ENCODE data around the gene EFR3B.

Gene EFR3B

DNA sequence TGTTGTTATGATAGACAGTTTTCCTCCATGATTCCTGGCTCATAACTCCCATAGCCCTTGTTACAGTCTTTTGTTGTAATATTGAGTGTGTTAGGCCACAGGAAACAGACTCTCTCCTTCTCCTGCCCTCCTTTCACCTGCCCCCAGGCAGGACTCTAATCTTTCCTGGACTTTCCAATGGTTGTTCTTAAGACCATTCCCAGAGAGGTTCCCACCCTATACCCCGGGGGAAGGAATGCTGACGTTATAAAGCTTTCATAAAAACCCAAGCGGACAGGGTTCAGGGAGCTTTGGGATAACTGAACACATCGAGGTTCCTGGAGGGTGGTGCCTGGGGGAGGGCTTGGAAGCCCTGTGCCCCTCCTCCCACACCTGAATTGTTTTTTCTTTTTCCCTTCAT lies 2.8 kb upstream of the EFR3B start:
- Histone ChIP-seq H3K9me3 (ENCODE audit: insufficient read depth, low read length) (no peaks in the 10 kb centered on the region), H3K27ac (ENCODE audit: low read depth, low read length) (no peak overlapping the region), H3K9ac (ENCODE audit: low read length) (no peak overlapping the region), H4K20me1 (ENCODE audit: low read depth, low read length) (no peaks in the 10 kb centered on the region), H3K27me3 (ENCODE audit: low read length) (0 out of 2 replicates have a peak, but pooled peaks cover 2% of the 10 kb centered on the region), H3F3A (ENCODE audit: insufficient read depth) (no peaks in the 10 kb centered on the region), H2AFZ (ENCODE audit: low read depth, low read length, severe bottlenecking) (no peak overlapping the region), H3K4me3 (ENCODE audit: insufficient read depth, low read length, poor library complexity, severe bottlenecking) (no peak overlapping the region), H3K36me3 (ENCODE audit: low read length) (no peaks in the 10 kb centered on the region), H3K4me2 (ENCODE audit: low read depth, low read length, poor library complexity, severe bottlenecking) (no peak overlapping the region), H3K79me2 (ENCODE audit: insufficient read depth, low read length) (no peaks in the 10 kb centered on the region), H3K9me2 (replicated peaks; ENCODE audit: insufficient read depth, low read length) (no peaks in the 10 kb centered on the region)
- TF ChIP-seq, protein P1, sequence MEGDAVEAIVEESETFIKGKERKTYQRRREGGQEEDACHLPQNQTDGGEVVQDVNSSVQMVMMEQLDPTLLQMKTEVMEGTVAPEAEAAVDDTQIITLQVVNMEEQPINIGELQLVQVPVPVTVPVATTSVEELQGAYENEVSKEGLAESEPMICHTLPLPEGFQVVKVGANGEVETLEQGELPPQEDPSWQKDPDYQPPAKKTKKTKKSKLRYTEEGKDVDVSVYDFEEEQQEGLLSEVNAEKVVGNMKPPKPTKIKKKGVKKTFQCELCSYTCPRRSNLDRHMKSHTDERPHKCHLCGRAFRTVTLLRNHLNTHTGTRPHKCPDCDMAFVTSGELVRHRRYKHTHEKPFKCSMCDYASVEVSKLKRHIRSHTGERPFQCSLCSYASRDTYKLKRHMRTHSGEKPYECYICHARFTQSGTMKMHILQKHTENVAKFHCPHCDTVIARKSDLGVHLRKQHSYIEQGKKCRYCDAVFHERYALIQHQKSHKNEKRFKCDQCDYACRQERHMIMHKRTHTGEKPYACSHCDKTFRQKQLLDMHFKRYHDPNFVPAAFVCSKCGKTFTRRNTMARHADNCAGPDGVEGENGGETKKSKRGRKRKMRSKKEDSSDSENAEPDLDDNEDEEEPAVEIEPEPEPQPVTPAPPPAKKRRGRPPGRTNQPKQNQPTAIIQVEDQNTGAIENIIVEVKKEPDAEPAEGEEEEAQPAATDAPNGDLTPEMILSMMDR (IDR thresholded peaks at IDR 0.05; ENCODE audit: insufficient read depth, low read length, poor library complexity, severe bottlenecking): no peak
- no peak for TF ChIP-seq EZH2phosphoT487 (conservative IDR thresholded peaks at IDR 0.05; ENCODE audit: low read length)

DNA sequence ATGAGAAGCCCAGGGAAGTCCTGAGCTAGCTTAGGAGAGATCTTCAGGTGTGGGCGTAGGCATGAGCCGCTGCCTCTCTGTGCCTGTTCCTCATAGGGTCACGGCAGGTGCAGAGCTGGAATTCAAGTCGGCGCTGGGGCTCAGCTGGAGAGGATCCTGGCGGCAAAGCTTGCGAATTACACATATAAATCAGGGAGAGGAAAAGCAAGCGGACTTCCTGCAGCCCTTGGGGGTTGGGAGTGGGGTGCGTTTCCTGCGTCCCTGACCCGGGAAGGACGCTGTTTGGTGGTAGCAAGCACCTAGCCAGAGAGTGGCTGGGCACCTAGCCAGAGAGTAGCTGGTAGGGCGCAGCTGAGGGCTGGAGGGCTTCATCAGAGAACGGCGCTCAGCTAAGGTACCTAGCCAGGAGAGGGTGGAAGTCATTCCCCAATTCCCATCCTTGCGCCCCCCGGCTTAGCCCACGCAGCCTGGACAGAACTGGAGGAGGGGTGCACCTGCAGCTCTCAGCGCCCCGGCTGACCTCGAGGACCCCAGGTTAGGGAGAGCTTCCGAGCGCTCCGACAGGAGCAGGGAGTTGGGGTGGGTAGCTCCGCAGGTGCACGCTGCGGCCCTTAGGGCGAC lies 459 bp upstream of the EFR3B start:
- Histone ChIP-seq H3K36me3 (ENCODE audit: low read length) (no peaks in the 10 kb centered on the region), H3K27me3 (ENCODE audit: low read length) (0 out of 2 replicates have a peak, but pooled peaks cover 2% of the 10 kb centered on the region), H2AFZ (ENCODE audit: low read depth, low read length, severe bottlenecking) (no peak overlapping the region), H3K79me2 (ENCODE audit: insufficient read depth, low read length) (no peaks in the 10 kb centered on the region), H3F3A (ENCODE audit: insufficient read depth) (no peaks in the 10 kb centered on the region), H3K27ac (ENCODE audit: low read depth, low read length) (no peak overlapping the region), H3K9me2 (replicated peaks; ENCODE audit: insufficient read depth, low read length) (no peaks in the 10 kb centered on the region), H3K9me3 (ENCODE audit: insufficient read depth, low read length) (no peaks in the 10 kb centered on the region), H3K4me2 (ENCODE audit: low read depth, low read length, poor library complexity, severe bottlenecking) (peak overlapping the region; percentile 59), H3K4me3 (ENCODE audit: insufficient read depth, low read length, poor library complexity, severe bottlenecking) (peak overlapping the region; percentile 43), H3K9ac (ENCODE audit: low read length) (no peak overlapping the region), H4K20me1 (ENCODE audit: low read depth, low read length) (no peaks in the 10 kb centered on the region)
- TF ChIP-seq, protein P1 (IDR thresholded peaks at IDR 0.05; ENCODE audit: insufficient read depth, low read length, poor library complexity, severe bottlenecking): no peak
- TF ChIP-seq EZH2phosphoT487 (conservative IDR thresholded peaks at IDR 0.05; ENCODE audit: low read length): no peak

DNA sequence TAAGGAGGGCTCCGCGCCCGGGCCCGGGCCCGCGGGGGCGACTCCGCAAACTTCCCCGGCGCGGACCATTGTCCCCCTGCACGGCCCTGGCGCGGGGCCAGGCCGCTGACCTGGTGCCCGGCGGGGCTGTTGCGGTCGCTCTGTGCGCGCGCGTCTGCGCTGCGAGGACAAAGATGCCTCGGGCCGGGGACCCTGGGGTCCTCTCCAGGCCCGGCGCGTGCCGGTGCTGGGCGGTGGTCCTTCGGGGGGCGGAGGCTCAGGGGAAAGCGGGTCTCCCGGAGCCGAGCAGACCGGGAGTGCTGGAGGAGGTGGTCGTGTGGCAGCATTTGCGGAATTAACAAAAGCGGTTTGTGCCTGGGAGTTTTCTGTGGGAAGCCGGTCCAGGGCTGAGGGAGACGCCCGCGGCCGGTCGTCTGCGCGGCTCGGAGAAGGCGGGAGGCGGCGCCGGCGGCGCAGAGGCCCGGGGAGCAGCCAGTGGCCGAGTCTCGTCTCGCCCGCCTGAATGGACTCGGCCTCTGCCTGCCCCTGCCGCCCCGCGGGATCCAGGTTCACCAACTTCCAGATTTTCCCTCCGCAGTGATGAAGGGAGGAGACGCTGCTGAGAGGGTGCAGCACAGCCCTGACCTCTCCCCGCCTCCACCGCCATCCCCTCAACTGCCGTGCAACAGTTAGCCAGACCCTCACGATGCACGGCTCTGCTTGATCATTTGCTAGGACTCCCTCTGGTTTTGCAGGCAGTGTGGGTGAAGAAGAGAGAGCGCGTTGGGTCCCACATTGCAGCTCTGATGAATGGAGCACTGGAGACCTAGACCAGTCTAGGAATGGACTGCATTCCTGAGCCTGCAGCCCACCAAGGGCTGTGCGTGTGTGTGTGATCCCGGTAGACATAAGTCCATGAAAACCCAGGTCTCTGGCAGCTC lies 705 bp downstream of the EFR3B start:
- no peak overlapping the region for H2AFZ ChIP-seq (ENCODE audit: low read depth, low read length, severe bottlenecking)
- H3K9me2 ChIP-seq (replicated peaks; ENCODE audit: insufficient read depth, low read length): no peaks in the 10 kb centered on the region
- peak overlapping the region; percentile 49 for H3K9ac ChIP-seq (ENCODE audit: low read length)
- no peaks in the 10 kb centered on the region for H3K79me2 ChIP-seq (ENCODE audit: insufficient read depth, low read length)
- H3K27ac ChIP-seq (ENCODE audit: low read depth, low read length): no peak overlapping the region
- no peaks in the 10 kb centered on the region for H3F3A ChIP-seq (ENCODE audit: insufficient read depth)
- no peaks in the 10 kb centered on the region for H4K20me1 ChIP-seq (ENCODE audit: low read depth, low read length)
- no peaks in the 10 kb centered on the region for H3K36me3 ChIP-seq (ENCODE audit: low read length)
- H3K9me3 ChIP-seq (ENCODE audit: insufficient read depth, low read length): no peaks in the 10 kb centered on the region
- H3K4me2 ChIP-seq (ENCODE audit: low read depth, low read length, poor library complexity, severe bottlenecking): peak overlapping the region; percentile 74
- TF ChIP-seq, protein P1 (IDR thresholded peaks at IDR 0.05; ENCODE audit: insufficient read depth, low read length, poor library complexity, severe bottlenecking): no peak
- 0 out of 2 replicates have a peak, but pooled peaks have one; percentile 77 for TF ChIP-seq EZH2phosphoT487 (conservative IDR thresholded peaks at IDR 0.05; ENCODE audit: low read length)
- 0 out of 2 replicates have a peak, but pooled peaks cover 2% of the 10 kb centered on the region for H3K27me3 ChIP-seq (ENCODE audit: low read length)
- peak overlapping the region; percentile 53 for H3K4me3 ChIP-seq (ENCODE audit: insufficient read depth, low read length, poor library complexity, severe bottlenecking)
